Panc1 (cell line): ENCODE results near the gene ZFP57. TPM values are rescaled to one million over a fixed set of nuclear protein-coding genes. Genes with fewer than 3 reads are reported as not detected.

ENCODE experiments used
- ATAC-seq: fragments of 200-7000 bp; cut with Tn5 transposase; 2 replicates; pipeline ENCODE4 v1.9.1; 2020; ENCODE audit warnings: mild to moderate bottlenecking, moderate library complexity
- BruUV-seq: library from RNA; stranded (reverse); fragments of 400-500 nt; replicated peaks from 2 replicates; lab custom pipeline; 2021; lab: Mats Ljungman, UMichigan
- CTCF ChIA-PET: fragments of 300-600 bp; sonication (Branson Sonifier 250); formaldehyde crosslinking; loops from one replicate; lab custom pipeline; 2022; ENCODE audit warnings: antibody characterized with exemption; lab: Charles Lee
- POLR2A ChIA-PET: fragments of 300-600 bp; sonication (Branson Sonifier 250); formaldehyde crosslinking; loops from one replicate; lab custom pipeline; 2022; ENCODE audit warnings: antibody characterized with exemption; lab: Charles Lee
- DNase-seq: peaks from one replicate; pipeline ENCODE4 v3.0.0-alpha.2; 2010; ENCODE audit warnings: low read depth, low spot score
- H3K27ac ChIP-seq: 2 replicates; pipeline ENCODE4 v1.5.1; 2011; ENCODE audit warnings: mild to moderate bottlenecking, low read length, inconsistent platforms
- H3K27me3 ChIP-seq: fragments of 200-500 bp; sonication (Bioruptor generic); 2 replicates; pipeline ENCODE4 v1.6.0; 2014; ENCODE audit warnings: low read length, inconsistent platforms; ENCODE audit not compliant: control insufficient read depth, insufficient read depth
- H3K36me3 ChIP-seq: fragments of 200-500 bp; sonication (Bioruptor generic); 2 replicates; pipeline ENCODE4 v1.5.1; 2014; ENCODE audit warnings: inconsistent platforms, mild to moderate bottlenecking, low read length, moderate library complexity; ENCODE audit not compliant: control insufficient read depth, insufficient read depth
- H3K4me1 ChIP-seq: 2 replicates; pipeline ENCODE4 v1.5.1; 2011; ENCODE audit warnings: inconsistent platforms, mild to moderate bottlenecking, low read length, moderate library complexity; ENCODE audit not compliant: control insufficient read depth, insufficient read depth
- H3K4me3 ChIP-seq, 2 experiments: 2 replicates each; pipeline ENCODE4 v1.5.1; 2011 to 2012; ENCODE audit warnings: low read depth in 2 of 2, low read length in 2 of 2, mild to moderate bottlenecking in 2 of 2, inconsistent platforms in 1 of 2, moderate library complexity in 1 of 2
- H3K9me3 ChIP-seq: fragments of 200-500 bp; sonication (Bioruptor generic); 2 replicates; pipeline ENCODE4 v1.5.1; 2014; ENCODE audit warnings: low read depth, mild to moderate bottlenecking, inconsistent platforms, low read length, moderate library complexity; ENCODE audit not compliant: control insufficient read depth, insufficient read depth
- CTCF ChIP-seq: fragments of 450-650 bp; IDR thresholded peaks from 2 replicates; pipeline ENCODE4 v1.5.1; 2017; ENCODE audit warnings: mild to moderate bottlenecking
- POLR2AphosphoS5 ChIP-seq: IDR thresholded peaks from 2 replicates; pipeline ENCODE4 v1.6.1; 2012; ENCODE audit warnings: mild to moderate bottlenecking, low read depth, low read length, moderate library complexity
- SIN3A ChIP-seq: IDR thresholded peaks from 2 replicates; pipeline ENCODE4 v1.6.1; 2012; ENCODE audit warnings: low read depth, mild to moderate bottlenecking, low read length, moderate library complexity, borderline replicate concordance; ENCODE audit not compliant: insufficient read depth
- TCF7L2 ChIP-seq: IDR thresholded peaks from 2 replicates; pipeline ENCODE4 v1.6.1; 2011; ENCODE audit warnings: mild to moderate bottlenecking, low read depth, low read length, inconsistent platforms
- in situ Hi-C: cut with HindIII; loops from 2 replicates; pipeline ENCODE4 v1.10.0; 2016; ENCODE audit warnings: low sequenced_read_pairs, low pct_unique_long_range_greater_than_20kb
- intact Hi-C: fragments of 100-400 bp; cut with micrococcal nuclease; formaldehyde crosslinking; loops from one replicate; pipeline ENCODE4 v1.10.0; 2022; ENCODE audit not compliant: unreplicated experiment
- total RNA-seq: library from RNA; stranded (reverse); gene quantifications from one replicate; pipeline ENCODE4 v1.2.1, GENCODE V29; 2021; ENCODE audit not compliant: unreplicated experiment
- TF ChIP-seq, protein P1 (sequence below), 2 experiments: IDR thresholded peaks; 2 replicates each; pipeline ENCODE4 v1.6.1; 2011 to 2012; ENCODE audit warnings: low read depth in 2 of 2, control low read depth in 1 of 2, low read length in 1 of 2, mild to moderate bottlenecking in 1 of 2, moderate library complexity in 1 of 2; ENCODE audit not compliant: insufficient read depth in 1 of 2

The ZFP57 gene
- total RNA-seq, 1 experiment from 2014 or later: not detected

DNA sequence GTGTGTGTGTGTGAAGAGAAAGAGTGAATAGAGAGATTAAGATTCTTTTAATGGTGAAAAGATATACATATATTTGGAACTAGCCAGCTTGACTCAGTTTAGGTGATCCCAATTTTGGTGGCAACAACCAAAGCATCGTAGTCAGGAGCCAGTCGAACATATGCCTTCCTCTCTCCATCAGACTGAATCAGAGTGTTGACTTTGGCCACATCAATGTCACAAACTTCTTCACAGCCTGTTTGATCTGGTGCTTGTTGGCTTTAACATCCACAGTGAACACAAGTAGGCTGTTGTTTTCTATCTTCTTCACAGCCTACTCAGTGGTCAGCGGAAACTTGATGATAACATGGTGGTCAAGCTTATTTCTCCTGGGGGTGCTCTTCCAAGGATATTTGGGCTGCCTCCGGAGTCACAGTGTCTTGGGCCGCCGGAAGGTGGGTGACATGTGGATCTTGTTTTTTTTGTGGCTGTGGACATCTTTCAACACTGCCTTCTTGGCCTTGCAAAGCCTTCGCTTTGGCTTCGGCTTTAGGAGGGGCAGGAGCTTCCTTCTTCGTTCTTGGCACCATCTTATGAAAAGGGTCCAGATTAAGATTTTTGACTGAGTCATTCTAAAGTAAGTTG is 45.7 kb upstream of the ZFP57 start:
- Histone ChIP-seq H3K9me3 (no peaks in the 10 kb centered on the region), H3K4me3 (no peak overlapping the region), H3K36me3 (no peaks in the 10 kb centered on the region; the same call in 1 of the 2 replicates), H3K4me1 (no peaks in the 10 kb centered on the region), H3K27ac (no peak overlapping the region), H3K27me3 (no peaks in the 10 kb centered on the region)
- ChIA-PET CTCF (no interaction called here), POLR2A (no interaction called here)
- no peak for ATAC-seq
- DNase-seq: no peak
- in situ Hi-C loops (no loop called here), intact Hi-C loops (no loop called here)
- no TSS peak for BruUV-seq
- TF ChIP-seq TCF7L2 (no peak), SIN3A (no peak), POLR2AphosphoS5 (no peak), CTCF (no peak)
- TF ChIP-seq, protein P1, sequence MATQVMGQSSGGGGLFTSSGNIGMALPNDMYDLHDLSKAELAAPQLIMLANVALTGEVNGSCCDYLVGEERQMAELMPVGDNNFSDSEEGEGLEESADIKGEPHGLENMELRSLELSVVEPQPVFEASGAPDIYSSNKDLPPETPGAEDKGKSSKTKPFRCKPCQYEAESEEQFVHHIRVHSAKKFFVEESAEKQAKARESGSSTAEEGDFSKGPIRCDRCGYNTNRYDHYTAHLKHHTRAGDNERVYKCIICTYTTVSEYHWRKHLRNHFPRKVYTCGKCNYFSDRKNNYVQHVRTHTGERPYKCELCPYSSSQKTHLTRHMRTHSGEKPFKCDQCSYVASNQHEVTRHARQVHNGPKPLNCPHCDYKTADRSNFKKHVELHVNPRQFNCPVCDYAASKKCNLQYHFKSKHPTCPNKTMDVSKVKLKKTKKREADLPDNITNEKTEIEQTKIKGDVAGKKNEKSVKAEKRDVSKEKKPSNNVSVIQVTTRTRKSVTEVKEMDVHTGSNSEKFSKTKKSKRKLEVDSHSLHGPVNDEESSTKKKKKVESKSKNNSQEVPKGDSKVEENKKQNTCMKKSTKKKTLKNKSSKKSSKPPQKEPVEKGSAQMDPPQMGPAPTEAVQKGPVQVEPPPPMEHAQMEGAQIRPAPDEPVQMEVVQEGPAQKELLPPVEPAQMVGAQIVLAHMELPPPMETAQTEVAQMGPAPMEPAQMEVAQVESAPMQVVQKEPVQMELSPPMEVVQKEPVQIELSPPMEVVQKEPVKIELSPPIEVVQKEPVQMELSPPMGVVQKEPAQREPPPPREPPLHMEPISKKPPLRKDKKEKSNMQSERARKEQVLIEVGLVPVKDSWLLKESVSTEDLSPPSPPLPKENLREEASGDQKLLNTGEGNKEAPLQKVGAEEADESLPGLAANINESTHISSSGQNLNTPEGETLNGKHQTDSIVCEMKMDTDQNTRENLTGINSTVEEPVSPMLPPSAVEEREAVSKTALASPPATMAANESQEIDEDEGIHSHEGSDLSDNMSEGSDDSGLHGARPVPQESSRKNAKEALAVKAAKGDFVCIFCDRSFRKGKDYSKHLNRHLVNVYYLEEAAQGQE (IDR thresholded peaks at IDR 0.05; ENCODE audit: insufficient read depth in 1 of 2, low read depth in 2 of 2, low read length in 1 of 2): no peak

DNA sequence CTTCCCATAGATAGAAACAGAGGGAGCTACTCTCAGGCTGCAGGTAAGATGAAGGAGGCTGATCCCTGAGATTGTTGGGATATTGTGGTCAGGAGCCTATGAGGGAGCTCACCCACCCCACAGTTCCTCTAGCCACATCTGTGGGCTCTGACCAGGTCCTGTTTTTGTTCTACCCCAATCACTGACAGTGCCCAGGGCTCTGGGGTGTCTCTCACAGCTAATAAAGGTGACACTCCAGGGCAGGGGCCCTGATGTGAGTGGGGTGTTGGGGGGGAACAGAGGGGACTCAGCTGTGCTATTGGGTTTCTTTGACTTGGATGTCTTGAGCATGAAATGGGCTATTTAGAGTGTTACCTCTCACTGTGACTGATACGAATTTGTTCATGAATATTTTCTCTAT is 45.0 kb upstream of the ZFP57 start:
- Histone ChIP-seq H3K27ac (no peak overlapping the region), H3K27me3 (peaks cover 3% of the 10 kb centered on the region; the same call in 1 of the 2 replicates), H3K4me1 (no peaks in the 10 kb centered on the region), H3K4me3 (no peak overlapping the region), H3K36me3 (no peaks in the 10 kb centered on the region; the same call in 1 of the 2 replicates), H3K9me3 (no peaks in the 10 kb centered on the region)
- DNase-seq (no peak), ATAC-seq (no peak)
- CTCF ChIA-PET: no interaction called here
- POLR2A ChIA-PET: no interaction called here
- intact Hi-C loops (no loop called here), in situ Hi-C loops (no loop called here)
- no TSS peak for BruUV-seq
- TF ChIP-seq SIN3A (no peak), POLR2AphosphoS5 (no peak), TCF7L2 (no peak), CTCF (no peak)
- TF ChIP-seq, protein P1 (IDR thresholded peaks at IDR 0.05; ENCODE audit: insufficient read depth in 1 of 2, low read depth in 2 of 2, low read length in 1 of 2): no peak
